Neuronal stem cell (in vitro differentiated cells): Measurements from ENCODE around the gene KCTD15.

ENCODE experiments used
- DNase-seq: peaks from one replicate; pipeline ENCODE4 v3.0.0-alpha.2; 2013; ENCODE audit warnings: low spot score
- H2AFZ ChIP-seq: one replicate; pipeline ENCODE4 v1.6.1; 2013; ENCODE audit warnings: mild to moderate bottlenecking, low read length, inconsistent platforms
- H2AK5ac ChIP-seq: 2 replicates; pipeline ENCODE4 v1.6.1; 2013; ENCODE audit warnings: low read depth, mild to moderate bottlenecking, inconsistent platforms, low read length, moderate library complexity, mixed read lengths
- H2BK120ac ChIP-seq: 2 replicates; pipeline ENCODE4 v1.6.1; 2013; ENCODE audit warnings: low read depth, mild to moderate bottlenecking, inconsistent platforms, low read length, moderate library complexity, mixed read lengths
- H2BK12ac ChIP-seq: one replicate; pipeline ENCODE4 v1.6.1; 2013; ENCODE audit warnings: low read length, inconsistent platforms
- H2BK15ac ChIP-seq: 2 replicates; pipeline ENCODE4 v1.6.1; 2013; ENCODE audit warnings: mild to moderate bottlenecking, low read length, inconsistent platforms, mixed read lengths
- H2BK5ac ChIP-seq: one replicate; pipeline ENCODE4 v1.6.1; 2013; ENCODE audit warnings: inconsistent platforms, mild to moderate bottlenecking, low read length, moderate library complexity
- H3K14ac ChIP-seq: one replicate; pipeline ENCODE4 v1.6.1; 2013; ENCODE audit warnings: low read length, inconsistent platforms
- H3K18ac ChIP-seq: 2 replicates; pipeline ENCODE4 v1.6.1; 2013; ENCODE audit warnings: low read length, inconsistent platforms
- H3K23ac ChIP-seq: 2 replicates; pipeline ENCODE4 v1.6.1; 2013; ENCODE audit warnings: low read depth, mild to moderate bottlenecking, mixed read lengths, low read length, inconsistent platforms; ENCODE audit not compliant: poor library complexity
- H3K27ac ChIP-seq: replicated peaks from 3 replicates; pipeline ENCODE4 v1.5.1; 2013; ENCODE audit warnings: low read length, inconsistent platforms
- H3K27me3 ChIP-seq, 3 experiments: 2 replicates each; pipeline ENCODE4 v1.6.1; 2013; ENCODE audit warnings: low read length in 3 of 3, mild to moderate bottlenecking in 2 of 3, inconsistent platforms in 1 of 3, low read depth in 1 of 3, mixed read lengths in 1 of 3, moderate library complexity in 1 of 3; ENCODE audit not compliant: control insufficient read depth in 3 of 3, insufficient read depth in 3 of 3
- H3K36me3 ChIP-seq, 2 donors: replicated peaks in 1 of 2; 2 replicates each; pipeline ENCODE4 v1.6.1; 2013; ENCODE audit warnings: low read length in 2 of 2; ENCODE audit not compliant: control insufficient read depth in 2 of 2, insufficient read depth in 2 of 2
- H3K4ac ChIP-seq: 2 replicates; pipeline ENCODE4 v1.6.1; 2013; ENCODE audit warnings: inconsistent platforms, mild to moderate bottlenecking, low read length, moderate library complexity
- H3K4me1 ChIP-seq, 2 donors: 1 replicate in 1 of 2; 2 replicates in 1 of 2; pipeline ENCODE4 v1.6.1; 2013; ENCODE audit warnings: low read length in 2 of 2, low read depth in 1 of 2; ENCODE audit not compliant: control insufficient read depth in 2 of 2, insufficient read depth in 1 of 2
- H3K4me2 ChIP-seq: one replicate; pipeline ENCODE4 v1.6.1; 2013; ENCODE audit warnings: mild to moderate bottlenecking, low read length, inconsistent platforms; ENCODE audit not compliant: insufficient read depth, poor library complexity, severe bottlenecking
- H3K4me3 ChIP-seq, 2 donors: 2 replicates each; pipeline ENCODE4 v1.5.1; 2013; ENCODE audit warnings: low read length in 2 of 2, mild to moderate bottlenecking in 2 of 2, inconsistent platforms in 1 of 2, moderate library complexity in 1 of 2
- H3K79me1 ChIP-seq: one replicate; pipeline ENCODE4 v1.6.1; 2013; ENCODE audit warnings: low read depth, mild to moderate bottlenecking, inconsistent platforms, low read length, moderate library complexity
- H3K9ac ChIP-seq: one replicate; pipeline ENCODE4 v1.6.1; 2013; ENCODE audit warnings: mild to moderate bottlenecking, low read depth, low read length, inconsistent platforms; ENCODE audit not compliant: poor library complexity
- H3K9me3 ChIP-seq, 2 donors: replicated peaks in 1 of 2; 2 replicates each; pipeline versions ENCODE3 to v1.6.1; 2013; ENCODE audit warnings: low read length in 2 of 2, mild to moderate bottlenecking in 2 of 2, inconsistent platforms in 1 of 2, low read depth in 1 of 2, mixed read lengths in 1 of 2, moderate library complexity in 1 of 2; ENCODE audit not compliant: control insufficient read depth in 2 of 2, insufficient read depth in 1 of 2
- H4K8ac ChIP-seq: one replicate; pipeline ENCODE4 v1.6.1; 2013; ENCODE audit warnings: low read depth, mild to moderate bottlenecking, inconsistent platforms, low read length, moderate library complexity
- H4K91ac ChIP-seq: one replicate; pipeline ENCODE4 v1.6.1; 2013; ENCODE audit warnings: low read length, low read depth, mild to moderate bottlenecking, inconsistent platforms; ENCODE audit not compliant: poor library complexity
- WGBS, 2 donors: extraction: QIAGEN DNeasy Blood & Tissue Kit; methylation state at CpG; one replicate each; pipeline ENCODE4 v1.1.7; 2013; ENCODE audit warnings: missing lambda C conversion rate in 2 of 2, mixed read lengths in 1 of 2; ENCODE audit not compliant: insufficient read length in 2 of 2, insufficient replicate concordance in 1 of 2; ENCODE audit errors: extremely low coverage in 2 of 2; 5-methylcytosine and 5-hydroxymethylcytosine counted together

Gene KCTD15

GRCh38 chr19:33804021-33804799 lies 7.5 kb downstream of the KCTD15 start:
- no peak overlapping the region for H3K27ac ChIP-seq
- H3K9me3 ChIP-seq = peaks cover 0 to 3% of the 10 kb centered on the region in 2 donors
- H3K4me1 ChIP-seq = peaks cover 0 to 6% of the 10 kb centered on the region in 2 donors
- H3K23ac ChIP-seq = no peak overlapping the region
- no peak overlapping the region for H4K91ac ChIP-seq
- H2BK120ac ChIP-seq = no peak overlapping the region
- H3K79me1 ChIP-seq = peaks cover 19% of the 10 kb centered on the region
- no peaks in the 10 kb centered on the region for H3K27me3 ChIP-seq
- H3K18ac ChIP-seq = peak overlapping the region; percentile 2
- no peak overlapping the region for H2BK12ac ChIP-seq
- peaks cover 58 to 97% of the 10 kb centered on the region in 2 donors for H3K36me3 ChIP-seq
- no peak overlapping the region for H3K4ac ChIP-seq
- no peak overlapping the region for H4K8ac ChIP-seq
- no peak for DNase-seq
- H2BK5ac ChIP-seq = no peak overlapping the region
- H3K4me3 ChIP-seq = peak overlapping the region in 1 of 2 donors; percentile 6
- no peak overlapping the region for H2AK5ac ChIP-seq
- H2AFZ ChIP-seq = no peak overlapping the region
- H3K4me2 ChIP-seq = no peak overlapping the region
- no peak overlapping the region for H2BK15ac ChIP-seq
- no CpG with 5 or more reads among the region's 10 CpGs for WGBS, 2 donors
- H3K9ac ChIP-seq = no peak overlapping the region
- no peak overlapping the region for H3K14ac ChIP-seq

GRCh38 chr19:33805313-33805712 lies 8.6 kb downstream of the KCTD15 start:
- no peak overlapping the region for H3K9ac ChIP-seq
- no peak overlapping the region for H3K4me2 ChIP-seq
- no peak overlapping the region for H2BK12ac ChIP-seq
- no peak overlapping the region for H3K4me3 ChIP-seq
- WGBS, 2 donors = no CpG with 5 or more reads among the region's 3 CpGs
- H3K9me3 ChIP-seq = peaks cover 0 to 3% of the 10 kb centered on the region in 2 donors
- no peaks in the 10 kb centered on the region for H3K27me3 ChIP-seq
- no peak overlapping the region for H2BK120ac ChIP-seq
- DNase-seq = no peak
- H2BK15ac ChIP-seq = no peak overlapping the region
- peak overlapping the region; percentile 10 for H4K8ac ChIP-seq
- H4K91ac ChIP-seq = no peak overlapping the region
- H3K36me3 ChIP-seq = peaks cover 52 to 97% of the 10 kb centered on the region in 2 donors
- H2AFZ ChIP-seq = no peak overlapping the region
- peak overlapping the region; percentile 13 for H2BK5ac ChIP-seq
- H3K4ac ChIP-seq = peak overlapping the region; percentile 11
- H3K18ac ChIP-seq = peak overlapping the region; percentile 64
- H3K14ac ChIP-seq = peak overlapping the region; percentile 8
- H3K79me1 ChIP-seq = peaks cover 17% of the 10 kb centered on the region
- peak overlapping the region; percentile 28 for H2AK5ac ChIP-seq
- no peak overlapping the region for H3K27ac ChIP-seq
- peaks cover 0 to 2% of the 10 kb centered on the region in 2 donors for H3K4me1 ChIP-seq
- no peak overlapping the region for H3K23ac ChIP-seq

GRCh38 chr19:33805840-33806433 lies 9.3 kb downstream of the KCTD15 start:
- H3K79me1 ChIP-seq = peaks cover 17% of the 10 kb centered on the region
- H2AFZ ChIP-seq = no peak overlapping the region
- peak overlapping the region; percentile 60 for H3K18ac ChIP-seq
- DNase-seq = no peak
- peak overlapping the region; percentile 37 for H3K9ac ChIP-seq
- peak overlapping the region; percentile 85 for H3K23ac ChIP-seq
- H2BK120ac ChIP-seq = no peak overlapping the region
- H2BK5ac ChIP-seq = peak overlapping the region; percentile 13
- H4K8ac ChIP-seq = no peak overlapping the region
- no CpG with 5 or more reads among the region's 9 CpGs for WGBS, 2 donors
- peaks cover 0 to 2% of the 10 kb centered on the region in 2 donors for H3K4me1 ChIP-seq
- H4K91ac ChIP-seq = no peak overlapping the region
- peaks cover 54 to 97% of the 10 kb centered on the region in 2 donors for H3K36me3 ChIP-seq
- peaks cover 0 to 3% of the 10 kb centered on the region in 2 donors for H3K9me3 ChIP-seq
- H3K4me2 ChIP-seq = no peak overlapping the region
- no peak overlapping the region for H3K4me3 ChIP-seq
- H3K27ac ChIP-seq = no peak overlapping the region
- no peak overlapping the region for H2BK15ac ChIP-seq
- no peaks in the 10 kb centered on the region for H3K27me3 ChIP-seq
- no peak overlapping the region for H2BK12ac ChIP-seq
- no peak overlapping the region for H2AK5ac ChIP-seq
- no peak overlapping the region for H3K4ac ChIP-seq
- H3K14ac ChIP-seq = no peak overlapping the region

- Histone ChIP-seq H2BK120ac (no peak overlapping the region), H3K9ac (peak overlapping the region; percentile 37), H3K27ac (no peak overlapping the region), H4K8ac (no peak overlapping the region), H3K18ac (no peak overlapping the region), H3K4me1 (peaks cover 0 to 2% of the 10 kb centered on the region in 2 donors), H3K27me3 (no peaks in the 10 kb centered on the region), H3K4me2 (no peak overlapping the region), H3K9me3 (peaks cover 0 to 2% of the 10 kb centered on the region in 2 donors), H4K91ac (no peak overlapping the region), H2AFZ (no peak overlapping the region), H3K4ac (no peak overlapping the region), H2BK15ac (no peak overlapping the region), H3K14ac (no peak overlapping the region), H2AK5ac (no peak overlapping the region), H3K23ac (no peak overlapping the region), H2BK5ac (no peak overlapping the region), H3K79me1 (peaks cover 16% of the 10 kb centered on the region), H3K4me3 (no peak overlapping the region), H3K36me3 (peaks cover 53 to 97% of the 10 kb centered on the region in 2 donors), H2BK12ac (no peak overlapping the region)
- no peak for DNase-seq
- WGBS, 2 donors = no CpG with 5 or more reads among the region's 8 CpGs
These were observed 9.8 kb downstream of the KCTD15 start for GRCh38 chr19:33806434-33806881.
